PC-9 (cell line): ENCODE data around the gene ANKRD37.

Experiments
- CTCF ChIP-seq: fragments of 200-600 bp; sonication (generic); conservative IDR thresholded peaks from 2 replicates; pipeline ENCODE4 v1.6.1; 2017; ENCODE audit warnings: mixed run types, antibody characterized with exemption, mild to moderate bottlenecking, moderate library complexity
- EZH2 ChIP-seq: fragments of 200-600 bp; sonication (generic); IDR thresholded peaks from 2 replicates; pipeline ENCODE4 v1.8.0; 2017; ENCODE audit warnings: antibody characterized with exemption, low read depth

- TF ChIP-seq CTCF (no peak), EZH2 (no peak)
Observed at GRCh38 chr4:185435466-185435865, 38.8 kb downstream of the ANKRD37 start.
